Activated CD4-positive, alpha-beta memory T cell treated with anti-CD3 and anti-CD28 coated beads for 36 hours (primary cell): ENCODE data around the gene PPP1R12A. TPM values are rescaled to one million over a fixed set of nuclear protein-coding genes. Genes with fewer than 3 reads are reported as not detected.

Source experiments
- CTCF ChIA-PET: fragments of 350-600 bp; sonication (Branson Sonifier 250); formaldehyde crosslinking; loops from one replicate; lab custom pipeline; 2021; ENCODE audit warnings: antibody characterized with exemption, inconsistent platforms; lab: Charles Lee
- POLR2A ChIA-PET: fragments of 350-600 bp; sonication (Branson Sonifier 250); formaldehyde crosslinking; loops from one replicate; lab custom pipeline; 2021; ENCODE audit warnings: antibody characterized with exemption; lab: Charles Lee
- DNase-seq: peaks from one replicate; pipeline ENCODE4 v3.0.0-alpha.2; 2020
- H3K27ac Mint-ChIP-seq: one replicate; pipeline ENCODE4 v1.8.0; 2021; ENCODE audit warnings: mixed read lengths
- H3K27me3 Mint-ChIP-seq: one replicate; pipeline ENCODE4 v1.8.0; 2021; ENCODE audit warnings: mixed read lengths
- H3K36me3 Mint-ChIP-seq: one replicate; pipeline ENCODE4 v1.8.0; 2021; ENCODE audit warnings: mixed read lengths
- H3K4me1 Mint-ChIP-seq: one replicate; pipeline ENCODE4 v1.8.0; 2021; ENCODE audit warnings: low read depth, mixed read lengths
- H3K4me3 Mint-ChIP-seq: one replicate; pipeline ENCODE4 v1.8.0; 2021; ENCODE audit warnings: mild to moderate bottlenecking, mixed read lengths
- H3K9me3 Mint-ChIP-seq: one replicate; pipeline ENCODE4 v1.8.0; 2021; ENCODE audit warnings: mixed read lengths
- intact Hi-C: fragments of 100-400 bp; cut with micrococcal nuclease; formaldehyde crosslinking; loops from one replicate; pipeline ENCODE4 v1.15.1; 2023
- total RNA-seq, 2 experiments: library from RNA; stranded (reverse); gene quantifications; one replicate each; pipeline ENCODE4 v1.2.3, GENCODE V29; 2021

The PPP1R12A gene
- total RNA-seq, 2 experiments from 2014 or later: 74.5 to 75.7 TPM

DNA sequence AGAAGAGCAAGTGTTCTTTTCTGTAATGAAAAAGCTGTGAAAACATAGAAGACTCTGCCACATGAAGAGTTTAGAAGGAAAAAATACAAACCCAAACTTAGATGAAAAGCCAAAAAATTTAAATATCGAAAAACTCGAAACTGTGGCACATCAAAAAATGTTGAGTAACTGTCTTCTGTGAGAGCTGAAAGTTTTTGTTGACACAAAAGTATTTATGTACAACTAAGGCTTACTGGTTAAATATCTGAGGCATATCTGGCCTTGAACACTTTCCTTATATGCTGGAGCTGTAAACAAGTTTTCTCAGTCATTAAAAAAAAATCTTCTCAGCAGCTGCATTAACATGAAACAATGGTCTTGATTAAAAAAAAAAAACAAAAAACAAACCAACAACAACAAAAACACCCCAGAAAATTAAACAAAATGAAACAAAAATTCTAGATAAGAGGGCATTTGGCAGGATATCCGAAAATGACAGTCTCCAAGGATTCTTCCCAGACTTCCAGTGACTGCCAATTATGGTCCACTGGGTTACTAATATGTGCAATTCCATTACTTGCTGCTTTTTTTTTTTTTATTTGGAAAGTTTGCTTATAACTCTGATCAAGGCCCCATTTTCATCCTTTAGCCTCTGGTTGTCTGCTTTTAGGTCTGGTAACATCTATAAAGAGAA, 159.4 kb downstream of the PPP1R12A start:
- H3K27ac Mint-ChIP-seq: no peak overlapping the region

DNA sequence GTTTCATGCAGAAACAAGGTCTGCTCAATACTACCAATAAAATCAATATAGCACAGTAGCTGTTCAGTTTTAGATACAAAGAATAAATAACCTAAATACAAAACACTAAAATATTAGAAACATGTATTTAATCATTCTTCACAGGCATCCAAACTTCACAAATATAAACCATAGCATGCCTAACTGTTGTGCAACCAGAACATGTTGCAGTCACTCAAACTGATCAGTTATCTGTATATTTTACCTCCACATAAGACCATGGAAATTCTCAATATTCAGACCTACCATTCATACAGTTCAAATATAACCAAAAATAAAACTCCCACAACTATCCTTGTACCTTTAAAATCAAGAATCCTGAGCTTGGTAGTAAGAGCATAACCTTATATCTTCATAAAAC, 161.0 kb downstream of the PPP1R12A start:
- no peaks in the 10 kb centered on the region for H3K27me3 Mint-ChIP-seq
- no peak overlapping the region for H3K27ac Mint-ChIP-seq
- POLR2A ChIA-PET: no interaction called here
- intact Hi-C loops: no loop called here
- peaks cover 16% of the 10 kb centered on the region for H3K36me3 Mint-ChIP-seq
- H3K9me3 Mint-ChIP-seq: no peaks in the 10 kb centered on the region
- CTCF ChIA-PET: no interaction called here
- no peak overlapping the region for H3K4me3 Mint-ChIP-seq
- H3K4me1 Mint-ChIP-seq: no peaks in the 10 kb centered on the region
- DNase-seq: no peak

More for the DNA sequence above, 159.4 kb downstream of the PPP1R12A start:
- CTCF ChIA-PET: no interaction called here
- no peaks in the 10 kb centered on the region for H3K4me1 Mint-ChIP-seq
- DNase-seq: no peak
- H3K36me3 Mint-ChIP-seq: peaks cover 19% of the 10 kb centered on the region
- H3K27me3 Mint-ChIP-seq: no peaks in the 10 kb centered on the region
- intact Hi-C loops: no loop called here
- no peak overlapping the region for H3K4me3 Mint-ChIP-seq
- POLR2A ChIA-PET: no interaction called here
- no peaks in the 10 kb centered on the region for H3K9me3 Mint-ChIP-seq

GRCh38 chr12:79769860-79770485, 164.9 kb downstream of the PPP1R12A start:
- ChIA-PET CTCF (no interaction called here), POLR2A (no interaction called here)
- Mint-ChIP-seq H3K36me3 (peaks cover 4% of the 10 kb centered on the region), H3K27me3 (no peaks in the 10 kb centered on the region), H3K4me1 (no peaks in the 10 kb centered on the region), H3K9me3 (no peaks in the 10 kb centered on the region), H3K27ac (no peak overlapping the region), H3K4me3 (no peak overlapping the region)
- intact Hi-C loops: no loop called here
- DNase-seq: no peak

- CTCF ChIA-PET: no interaction called here
- DNase-seq: no peak
- intact Hi-C loops: no loop called here
- H3K4me1 Mint-ChIP-seq: no peaks in the 10 kb centered on the region
- H3K36me3 Mint-ChIP-seq: peaks cover 2% of the 10 kb centered on the region
- H3K4me3 Mint-ChIP-seq: no peak overlapping the region
- no peak overlapping the region for H3K27ac Mint-ChIP-seq
- no peaks in the 10 kb centered on the region for H3K27me3 Mint-ChIP-seq
- no peaks in the 10 kb centered on the region for H3K9me3 Mint-ChIP-seq
- POLR2A ChIA-PET: no interaction called here
These were observed 165.6 kb downstream of the PPP1R12A start for GRCh38 chr12:79769189-79769859.

GRCh38 chr12:79766705-79767464, 168.0 kb downstream of the PPP1R12A start:
- Mint-ChIP-seq H3K36me3 (no peaks in the 10 kb centered on the region), H3K27me3 (peaks cover 5% of the 10 kb centered on the region), H3K27ac (no peak overlapping the region), H3K9me3 (no peaks in the 10 kb centered on the region), H3K4me3 (no peak overlapping the region), H3K4me1 (no peaks in the 10 kb centered on the region)
- DNase-seq: no peak
- ChIA-PET CTCF (interaction anchor here (1.0 kb wide), 1 partner anchor 121 kb away, joined by 3 read pairs; no protein-coding TSS in a partner anchor), POLR2A (no interaction called here)
- intact Hi-C loops: no loop called here

- H3K27me3 Mint-ChIP-seq: peaks cover 5% of the 10 kb centered on the region
- H3K36me3 Mint-ChIP-seq: no peaks in the 10 kb centered on the region
- no peak overlapping the region for H3K27ac Mint-ChIP-seq
- CTCF ChIA-PET: no interaction called here
- no peak for DNase-seq
- no peaks in the 10 kb centered on the region for H3K9me3 Mint-ChIP-seq
- intact Hi-C loops: no loop called here
- H3K4me1 Mint-ChIP-seq: no peaks in the 10 kb centered on the region
- POLR2A ChIA-PET: no interaction called here
- no peak overlapping the region for H3K4me3 Mint-ChIP-seq
These were observed 169.7 kb downstream of the PPP1R12A start for GRCh38 chr12:79765157-79765556.

GRCh38 chr12:79764641-79765040, 170.3 kb downstream of the PPP1R12A start:
- H3K27ac Mint-ChIP-seq: no peak overlapping the region
- ChIA-PET CTCF (no interaction called here), POLR2A (no interaction called here)
- intact Hi-C loops: no loop called here
- H3K36me3 Mint-ChIP-seq: no peaks in the 10 kb centered on the region
- H3K27me3 Mint-ChIP-seq: peaks cover 7% of the 10 kb centered on the region
- H3K4me3 Mint-ChIP-seq: no peak overlapping the region
- H3K4me1 Mint-ChIP-seq: no peaks in the 10 kb centered on the region
- H3K9me3 Mint-ChIP-seq: no peaks in the 10 kb centered on the region
- DNase-seq: no peak

- H3K4me3 Mint-ChIP-seq: no peak overlapping the region
- ChIA-PET CTCF (no interaction called here), POLR2A (no interaction called here)
These were observed 171.0 kb downstream of the PPP1R12A start for GRCh38 chr12:79763766-79764452.

DNA sequence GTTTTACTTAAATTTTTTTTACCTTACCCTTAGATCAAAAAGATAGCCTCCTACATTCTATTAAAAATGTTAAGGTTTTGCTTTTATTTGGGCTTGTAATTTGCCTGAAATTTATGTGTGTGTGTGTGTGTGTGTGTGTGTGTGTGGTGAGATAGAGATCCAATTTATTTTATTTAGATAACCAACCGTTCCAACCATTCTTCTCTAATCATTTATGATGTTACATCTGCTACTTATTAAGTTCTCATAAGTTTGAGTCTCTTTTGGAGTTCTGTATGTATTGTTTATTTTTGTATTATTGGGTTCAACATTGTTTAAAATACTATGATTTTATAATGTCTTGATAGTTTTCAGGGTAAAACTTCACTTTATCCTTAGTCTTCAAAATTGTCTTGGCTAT, 173.6 kb downstream of the PPP1R12A start:
- ChIA-PET POLR2A (no interaction called here), CTCF (no interaction called here)
- Mint-ChIP-seq H3K4me3 (no peak overlapping the region), H3K36me3 (no peaks in the 10 kb centered on the region), H3K27me3 (peaks cover 7% of the 10 kb centered on the region), H3K27ac (no peak overlapping the region), H3K4me1 (no peaks in the 10 kb centered on the region), H3K9me3 (peaks cover 9% of the 10 kb centered on the region)
- intact Hi-C loops: no loop called here
- no peak for DNase-seq

More at GRCh38 chr12:79763766-79764452, 171.0 kb downstream of the PPP1R12A start:
- Mint-ChIP-seq H3K9me3 (no peaks in the 10 kb centered on the region), H3K27me3 (peaks cover 7% of the 10 kb centered on the region), H3K4me1 (no peaks in the 10 kb centered on the region), H3K36me3 (no peaks in the 10 kb centered on the region), H3K27ac (no peak overlapping the region)
- intact Hi-C loops: no loop called here
- no peak for DNase-seq

- ChIA-PET POLR2A (no interaction called here), CTCF (no interaction called here)
- H3K27me3 Mint-ChIP-seq: peaks cover 6% of the 10 kb centered on the region
- DNase-seq: no peak
- intact Hi-C loops: no loop called here
- no peaks in the 10 kb centered on the region for H3K9me3 Mint-ChIP-seq
- no peak overlapping the region for H3K27ac Mint-ChIP-seq
- no peaks in the 10 kb centered on the region for H3K4me1 Mint-ChIP-seq
- no peak overlapping the region for H3K4me3 Mint-ChIP-seq
- H3K36me3 Mint-ChIP-seq: no peaks in the 10 kb centered on the region
These were observed 187.6 kb downstream of the PPP1R12A start for GRCh38 chr12:79747274-79747673.

DNA sequence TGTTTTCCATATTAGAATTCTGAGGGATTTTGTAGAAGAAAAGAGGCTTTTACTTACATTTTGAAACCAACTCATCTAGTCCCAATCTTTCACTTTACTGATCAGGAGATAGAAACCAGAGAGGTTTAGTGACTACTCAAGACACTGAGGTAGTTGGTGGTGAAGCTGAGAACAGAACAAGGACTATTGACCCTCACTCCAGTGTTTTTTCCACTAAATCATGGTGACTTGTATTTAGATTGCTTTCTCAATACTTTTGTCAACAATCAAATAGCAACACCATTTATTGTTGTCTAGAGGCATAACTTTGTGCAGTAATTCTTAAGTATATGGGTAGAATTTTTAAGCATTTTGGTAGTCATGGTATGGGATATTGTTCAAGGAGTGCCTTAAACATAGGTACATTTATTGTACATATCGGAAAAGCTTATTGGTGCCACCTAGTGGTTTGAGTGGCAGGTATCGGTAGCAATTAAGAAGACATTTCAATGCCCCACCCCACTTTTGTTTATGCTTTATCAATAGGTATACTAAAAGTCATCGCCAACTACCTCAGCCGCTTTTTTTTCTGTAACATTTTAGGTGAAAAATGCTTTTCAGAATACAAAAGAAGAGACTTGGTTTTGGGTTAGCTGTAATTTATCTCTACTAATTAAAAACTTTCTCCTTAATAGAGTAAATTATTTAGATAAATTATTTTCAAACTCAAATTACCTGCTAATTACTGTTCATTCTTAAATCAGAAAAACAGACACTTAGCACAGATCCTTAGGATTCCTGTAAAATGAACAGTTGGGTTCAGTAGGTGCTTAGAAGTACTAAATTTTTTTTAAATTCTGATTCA, 196.8 kb downstream of the PPP1R12A start:
- Mint-ChIP-seq H3K4me1 (no peaks in the 10 kb centered on the region), H3K27ac (no peak overlapping the region), H3K36me3 (no peaks in the 10 kb centered on the region), H3K9me3 (no peaks in the 10 kb centered on the region), H3K4me3 (no peak overlapping the region), H3K27me3 (peaks cover 11% of the 10 kb centered on the region)
- intact Hi-C loops: loop anchor here (2.0 to 5.0 kb wide), 4 partner anchors 47 to 331 kb away; partner anchors contain the start of gene PAWR
- ChIA-PET CTCF (interaction anchor here (0.5 to 1.0 kb wide), 5 partner anchors 9 to 191 kb away, joined by 3 to 4 read pairs (median 3); no protein-coding TSS in a partner anchor), POLR2A (no interaction called here)
- peak; percentile 18 for DNase-seq
